ENCODE measurements around the gene ZNF331. TPM values are rescaled to one million over a fixed set of nuclear protein-coding genes. Genes with fewer than 3 reads are reported as not detected.

Gene ZNF331
- total RNA-seq, 1 donor from 2014 or later, result 13.5 TPM

DNA sequence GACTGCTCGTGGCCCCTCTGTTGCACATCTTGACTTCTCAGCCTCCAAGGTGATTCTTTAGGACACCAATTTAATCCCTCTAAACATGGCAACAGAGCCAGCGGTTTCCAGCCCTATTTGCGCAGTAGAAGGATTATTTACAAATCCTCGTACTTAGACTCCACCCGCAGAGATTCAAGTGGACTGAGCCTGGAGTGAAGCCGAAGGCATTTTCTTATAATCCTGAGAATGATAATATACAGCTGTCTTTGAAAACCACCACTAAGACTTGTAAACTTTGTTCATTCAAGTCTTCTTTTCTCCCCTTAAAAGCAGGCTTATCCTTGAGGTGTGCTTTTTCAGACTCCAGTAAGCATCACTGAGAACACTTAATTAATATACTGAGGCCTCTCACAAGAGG lies 89.0 kb downstream of the ZNF331 start:
- DNase-seq (ENCODE audit: low spot score), result peak; percentile 96

Other genes with a start within 250 kb of the ZNF331 start
- 11.1 TPM for gene ZNF845, start 204.4 kb upstream of the ZNF331 start, total RNA-seq (ENCODE audit: insufficient read depth, low replicate concordance)
- 24.3 TPM for gene ZNF525, start 172.4 kb upstream of the ZNF331 start, total RNA-seq (ENCODE audit: insufficient read depth, low replicate concordance)
- 14.4 TPM for gene ZNF765, start 143.0 kb upstream of the ZNF331 start, total RNA-seq (ENCODE audit: insufficient read depth, low replicate concordance)
- gene ZNF761, start 106.2 kb upstream of the ZNF331 start, total RNA-seq (ENCODE audit: insufficient read depth, low replicate concordance), result 21.4 TPM
- 8.7 TPM for gene ZNF813, start 70.4 kb upstream of the ZNF331 start, total RNA-seq (ENCODE audit: insufficient read depth, low replicate concordance)
- gene DPRX, start 93.9 kb downstream of the ZNF331 start, total RNA-seq (ENCODE audit: insufficient read depth, low replicate concordance), result 4.6 TPM

All from umbilical cord (tissue), 2 donors.